ENCODE data around the gene OPCML. TPM values are rescaled to one million over a fixed set of nuclear protein-coding genes. Genes with fewer than 3 reads are reported as not detected.

OPCML gene
- total RNA-seq, 1 donor from 2014 or later = not detected

DNA sequence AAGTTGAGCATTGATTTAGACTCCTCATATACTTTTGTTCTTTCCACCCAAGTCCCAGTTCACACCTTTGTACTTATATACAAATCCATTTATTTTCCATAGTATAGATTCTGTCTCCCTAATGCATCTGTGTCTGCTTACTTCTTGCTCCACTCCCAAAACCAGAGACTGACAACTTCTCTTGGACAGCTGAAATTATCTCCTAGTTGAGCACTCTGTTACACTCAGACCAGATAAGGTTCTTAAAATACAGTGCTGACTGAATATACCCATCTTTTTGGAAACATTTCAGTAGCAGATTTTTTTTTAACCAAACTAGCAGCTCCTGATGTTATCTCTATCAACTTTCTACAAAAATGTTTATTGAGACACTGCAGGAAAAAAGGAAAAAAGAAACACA, 106.3 kb downstream of the OPCML start:
- TF ChIP-seq POLR2AphosphoS5 (IDR thresholded peaks at IDR 0.05; ENCODE audit: insufficient read depth in 1 of 2, low read depth in 1 of 2) = no peak
- TF ChIP-seq, protein P1, sequence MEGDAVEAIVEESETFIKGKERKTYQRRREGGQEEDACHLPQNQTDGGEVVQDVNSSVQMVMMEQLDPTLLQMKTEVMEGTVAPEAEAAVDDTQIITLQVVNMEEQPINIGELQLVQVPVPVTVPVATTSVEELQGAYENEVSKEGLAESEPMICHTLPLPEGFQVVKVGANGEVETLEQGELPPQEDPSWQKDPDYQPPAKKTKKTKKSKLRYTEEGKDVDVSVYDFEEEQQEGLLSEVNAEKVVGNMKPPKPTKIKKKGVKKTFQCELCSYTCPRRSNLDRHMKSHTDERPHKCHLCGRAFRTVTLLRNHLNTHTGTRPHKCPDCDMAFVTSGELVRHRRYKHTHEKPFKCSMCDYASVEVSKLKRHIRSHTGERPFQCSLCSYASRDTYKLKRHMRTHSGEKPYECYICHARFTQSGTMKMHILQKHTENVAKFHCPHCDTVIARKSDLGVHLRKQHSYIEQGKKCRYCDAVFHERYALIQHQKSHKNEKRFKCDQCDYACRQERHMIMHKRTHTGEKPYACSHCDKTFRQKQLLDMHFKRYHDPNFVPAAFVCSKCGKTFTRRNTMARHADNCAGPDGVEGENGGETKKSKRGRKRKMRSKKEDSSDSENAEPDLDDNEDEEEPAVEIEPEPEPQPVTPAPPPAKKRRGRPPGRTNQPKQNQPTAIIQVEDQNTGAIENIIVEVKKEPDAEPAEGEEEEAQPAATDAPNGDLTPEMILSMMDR (IDR thresholded peaks at IDR 0.05) = no peak
- no peak for TF ChIP-seq POLR2A (IDR thresholded peaks at IDR 0.05)
- Histone ChIP-seq H3K36me3 (no peaks in the 10 kb centered on the region), H3K27me3 (no peaks in the 10 kb centered on the region), H3K4me1 (no peaks in the 10 kb centered on the region), H3K4me3 (no peak overlapping the region), H3K27ac (no peak overlapping the region), H3K9me3 (no peaks in the 10 kb centered on the region)
- intact Hi-C loops (cut with DNase I) = no loop called here
- no peak for DNase-seq (ENCODE audit: extremely low spot score in 2 of 2)

DNA sequence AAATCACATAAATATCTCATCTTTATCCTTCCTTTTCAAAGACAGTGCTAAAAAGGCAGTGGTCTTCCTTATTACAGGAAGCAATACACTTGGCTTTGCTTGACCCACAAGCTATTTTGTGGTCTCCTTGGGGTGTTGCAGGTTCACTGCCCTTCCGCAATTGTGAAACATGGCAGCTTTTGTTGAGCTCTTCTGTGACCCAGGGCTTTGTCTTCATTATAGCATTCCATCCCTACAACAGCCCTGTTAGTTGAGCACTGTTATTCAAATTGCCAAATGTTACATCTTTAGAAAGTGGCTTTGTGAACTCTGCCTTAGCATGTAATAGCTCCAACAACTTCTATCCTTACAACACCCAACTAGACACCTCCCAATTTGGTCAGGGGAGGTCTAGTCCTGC, 107.1 kb downstream of the OPCML start:
- H3K27ac ChIP-seq = no peak overlapping the region
- DNase-seq (ENCODE audit: extremely low spot score in 2 of 2) = no peak
- H3K9me3 ChIP-seq = no peaks in the 10 kb centered on the region
- TF ChIP-seq POLR2A (IDR thresholded peaks at IDR 0.05) (no peak), POLR2AphosphoS5 (IDR thresholded peaks at IDR 0.05; ENCODE audit: insufficient read depth in 1 of 2, low read depth in 1 of 2) (no peak)
- TF ChIP-seq, protein P1 (IDR thresholded peaks at IDR 0.05) = no peak
- H3K27me3 ChIP-seq = no peaks in the 10 kb centered on the region
- H3K4me3 ChIP-seq = no peak overlapping the region
- no peaks in the 10 kb centered on the region for H3K36me3 ChIP-seq
- no peaks in the 10 kb centered on the region for H3K4me1 ChIP-seq
- intact Hi-C loops (cut with DNase I) = no loop called here

DNA sequence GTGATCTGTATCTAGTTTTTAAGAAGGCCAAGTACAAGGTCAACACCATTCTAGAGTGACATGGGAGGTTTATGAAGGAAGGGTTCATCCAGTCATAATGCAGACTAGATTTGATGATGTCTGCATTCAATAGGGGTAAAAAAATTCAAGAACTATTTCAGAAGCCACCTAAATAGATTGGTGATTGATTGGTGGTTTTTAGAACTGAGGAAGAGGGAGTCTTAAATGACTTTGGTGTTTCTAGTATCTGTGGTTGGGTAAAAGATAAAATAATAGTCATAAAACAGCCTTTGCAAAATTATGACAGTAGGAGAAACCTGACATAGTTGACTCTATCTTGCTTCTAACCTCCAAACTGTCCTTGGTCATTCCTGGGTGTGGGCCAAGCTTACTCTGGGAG, 114.1 kb downstream of the OPCML start:
- no peaks in the 10 kb centered on the region for H3K4me1 ChIP-seq
- intact Hi-C loops (cut with DNase I) = no loop called here
- H3K27ac ChIP-seq = no peak overlapping the region

DNA sequence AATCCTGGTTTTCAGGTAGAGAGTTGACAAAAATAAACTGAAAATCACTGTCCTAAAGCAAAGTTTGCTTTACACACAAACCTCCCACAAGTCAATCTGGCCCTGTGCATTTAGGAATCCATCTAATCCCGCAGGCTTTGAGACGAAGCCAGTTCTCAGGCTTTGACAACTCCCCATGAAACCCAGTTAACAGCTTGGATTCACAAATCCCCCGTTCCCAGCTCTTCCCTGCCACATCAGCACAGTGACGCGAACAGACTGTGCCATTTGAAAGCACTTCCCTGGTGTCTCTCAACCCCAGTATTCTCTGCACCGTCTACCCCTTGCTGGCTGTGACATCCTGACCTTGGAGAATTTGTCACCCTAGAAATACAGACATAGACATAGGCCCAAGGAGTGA, 117.8 kb downstream of the OPCML start:
- no peaks in the 10 kb centered on the region for H3K36me3 ChIP-seq
- intact Hi-C loops (cut with DNase I) = no loop called here
- TF ChIP-seq POLR2AphosphoS5 (IDR thresholded peaks at IDR 0.05; ENCODE audit: insufficient read depth in 1 of 2, low read depth in 1 of 2) (no peak), POLR2A (IDR thresholded peaks at IDR 0.05) (no peak)
- TF ChIP-seq, protein P1 (IDR thresholded peaks at IDR 0.05) = no peak

More for the DNA sequence above, 114.1 kb downstream of the OPCML start:
- no peaks in the 10 kb centered on the region for H3K27me3 ChIP-seq
- TF ChIP-seq, protein P1 (IDR thresholded peaks at IDR 0.05) = no peak
- no peak for TF ChIP-seq POLR2AphosphoS5 (IDR thresholded peaks at IDR 0.05; ENCODE audit: insufficient read depth in 1 of 2, low read depth in 1 of 2)
- TF ChIP-seq POLR2A (IDR thresholded peaks at IDR 0.05) = no peak
- H3K4me3 ChIP-seq = no peak overlapping the region
- no peaks in the 10 kb centered on the region for H3K9me3 ChIP-seq
- no peak for DNase-seq (ENCODE audit: extremely low spot score in 2 of 2)
- no peaks in the 10 kb centered on the region for H3K36me3 ChIP-seq

DNA sequence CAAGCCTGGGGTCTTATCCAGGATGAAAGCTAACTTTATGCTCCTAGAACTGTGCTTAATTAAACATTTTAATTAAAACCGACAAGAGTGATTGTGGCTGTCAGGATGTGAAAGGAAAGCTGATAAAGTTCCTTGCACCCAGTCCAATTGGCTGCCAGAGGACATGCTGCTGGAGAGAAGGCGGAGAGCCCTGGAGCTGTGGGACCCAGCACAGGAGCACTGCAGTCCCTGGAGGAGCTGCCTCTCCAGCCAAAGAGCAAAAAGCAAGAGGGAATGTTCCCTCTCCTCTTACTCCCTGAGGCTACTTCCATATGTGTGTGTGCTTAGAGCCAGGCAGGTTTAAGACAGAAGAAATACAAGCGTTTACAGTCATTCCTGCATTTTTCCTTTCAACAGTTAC, 118.6 kb downstream of the OPCML start:
- no peaks in the 10 kb centered on the region for H3K4me1 ChIP-seq
- intact Hi-C loops (cut with DNase I) = no loop called here
- no peaks in the 10 kb centered on the region for H3K36me3 ChIP-seq
- H3K27ac ChIP-seq = no peak overlapping the region
- H3K9me3 ChIP-seq = no peaks in the 10 kb centered on the region
- no peak overlapping the region for H3K4me3 ChIP-seq
- DNase-seq (ENCODE audit: extremely low spot score in 2 of 2) = no peak
- no peaks in the 10 kb centered on the region for H3K27me3 ChIP-seq
- TF ChIP-seq, protein P1 (IDR thresholded peaks at IDR 0.05) = no peak
- TF ChIP-seq POLR2A (IDR thresholded peaks at IDR 0.05) (no peak), POLR2AphosphoS5 (IDR thresholded peaks at IDR 0.05; ENCODE audit: insufficient read depth in 1 of 2, low read depth in 1 of 2) (no peak)

More for the DNA sequence above, 117.8 kb downstream of the OPCML start:
- no peaks in the 10 kb centered on the region for H3K27me3 ChIP-seq
- H3K9me3 ChIP-seq = no peaks in the 10 kb centered on the region
- no peaks in the 10 kb centered on the region for H3K4me1 ChIP-seq
- H3K4me3 ChIP-seq = no peak overlapping the region
- no peak for DNase-seq (ENCODE audit: extremely low spot score in 2 of 2)
- no peak overlapping the region for H3K27ac ChIP-seq

Measured in vagina (tissue), 2 donors.